SIG-M5 (cell line): Measurements from ENCODE around the gene ZNF414.
"Not testable (repeated sequence)": the region's sequence is repeated elsewhere in the genome, so short reads cannot be mapped to it uniquely, and the experiment has no call there.

Experiments used
- DNase-seq: peaks from one replicate; lab custom pipeline; 2025; lab: John Stamatoyannopoulos, UW

ZNF414 gene

DNA sequence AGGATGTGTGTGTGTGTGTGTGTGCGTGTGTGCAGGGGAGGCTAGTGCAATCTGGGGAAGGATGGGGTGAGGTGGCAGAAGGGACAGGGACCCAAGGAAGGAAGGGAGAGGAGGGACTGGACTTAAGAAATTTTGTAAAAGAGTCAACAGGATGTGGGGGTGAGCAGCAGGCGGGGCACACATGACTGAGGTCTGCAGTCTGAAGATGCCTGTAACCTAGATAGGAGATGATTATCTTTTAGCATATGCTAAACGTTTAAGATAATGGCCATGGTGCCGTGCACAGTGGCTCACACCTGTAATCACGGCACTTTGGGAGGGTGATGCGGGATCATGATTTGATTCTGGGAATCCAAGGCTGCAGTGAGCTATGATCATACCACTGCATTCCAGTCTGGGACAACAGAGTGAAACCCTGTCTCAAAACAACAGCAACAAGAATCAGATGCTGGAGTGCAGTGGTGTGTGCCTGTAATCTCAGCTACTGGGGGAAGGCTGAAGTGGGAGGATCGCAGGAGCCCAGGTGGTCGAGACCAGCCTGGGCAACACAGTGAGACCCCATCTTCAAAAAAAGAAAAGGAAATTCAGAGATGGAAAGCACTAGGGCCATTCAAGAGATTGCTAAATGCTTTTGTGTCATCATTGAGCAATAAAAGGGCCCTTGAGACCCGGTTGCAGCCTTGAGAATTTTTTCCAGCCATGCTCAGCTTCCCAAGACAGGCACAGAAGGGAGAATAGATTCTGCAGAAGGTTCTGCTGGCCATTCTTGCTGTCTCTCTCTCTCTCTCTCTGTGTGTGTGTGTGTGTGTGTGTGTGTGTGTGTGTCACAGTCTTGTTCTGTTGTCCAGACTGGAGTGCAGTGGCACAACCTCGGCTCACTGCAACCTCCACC lies 3.8 kb upstream of the ZNF414 start:
- DNase-seq, result peak; percentile 27

DNA sequence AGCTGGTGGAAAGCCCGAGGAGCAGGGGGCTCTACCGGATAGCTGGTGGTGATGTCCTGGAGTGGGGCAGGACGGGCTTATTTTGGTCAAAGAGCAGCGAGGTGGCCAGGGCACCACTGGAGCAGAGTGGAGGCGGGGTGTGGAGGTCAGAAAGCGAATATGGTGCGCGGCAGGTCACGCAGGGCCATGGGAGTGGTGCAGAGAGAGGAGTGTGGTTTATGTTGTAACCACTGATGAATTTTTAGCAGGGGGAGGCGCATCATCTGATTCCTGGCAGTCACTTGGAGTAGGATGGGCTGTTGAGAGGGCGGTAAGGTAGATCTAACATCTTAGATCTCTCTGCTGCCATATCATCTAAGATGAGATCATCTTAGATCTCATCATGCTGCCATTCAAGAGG lies 1.4 kb upstream of the ZNF414 start:
- no peak for DNase-seq

GRCh38 chr19:8514505-8515009 lies 590 bp upstream of the ZNF414 start:
- DNase-seq, result not testable (repeated sequence)

GRCh38 chr19:8513036-8513686 lies 806 bp downstream of the ZNF414 start:
- DNase-seq, result no peak

GRCh38 chr19:8512115-8512967 lies 1.6 kb downstream of the ZNF414 start:
- no peak for DNase-seq

DNA sequence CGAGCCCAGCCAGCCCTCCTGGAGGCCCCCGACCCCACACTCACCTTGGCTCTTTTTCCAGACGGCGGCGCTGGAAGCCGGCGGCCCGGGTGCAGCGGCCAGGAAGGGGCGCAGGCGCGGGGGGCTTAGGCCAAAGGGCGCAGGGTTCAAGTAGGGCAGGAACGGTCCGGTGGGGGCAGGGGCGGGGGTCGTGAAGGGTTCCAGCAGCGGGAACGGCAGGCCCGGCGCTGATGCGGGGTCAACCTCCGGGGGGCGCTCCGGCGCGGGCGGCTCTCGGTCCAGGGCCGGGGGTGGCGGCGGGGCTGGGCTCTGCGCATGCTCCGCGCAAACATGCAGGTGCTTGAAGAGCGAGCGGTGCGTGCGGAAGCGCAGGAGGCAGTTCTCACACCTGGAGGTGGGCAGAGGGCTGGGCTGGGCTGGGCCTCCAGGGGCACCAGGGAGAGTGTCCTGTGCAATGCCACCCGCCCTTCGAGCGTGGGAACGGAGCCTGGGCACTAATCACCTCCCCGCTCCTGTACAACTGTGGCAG lies 2.3 kb downstream of the ZNF414 start:
- no peak for DNase-seq

- no peak for DNase-seq
Measured at GRCh38 chr19:8510589-8511115, 3.3 kb downstream of the ZNF414 start.

DNA sequence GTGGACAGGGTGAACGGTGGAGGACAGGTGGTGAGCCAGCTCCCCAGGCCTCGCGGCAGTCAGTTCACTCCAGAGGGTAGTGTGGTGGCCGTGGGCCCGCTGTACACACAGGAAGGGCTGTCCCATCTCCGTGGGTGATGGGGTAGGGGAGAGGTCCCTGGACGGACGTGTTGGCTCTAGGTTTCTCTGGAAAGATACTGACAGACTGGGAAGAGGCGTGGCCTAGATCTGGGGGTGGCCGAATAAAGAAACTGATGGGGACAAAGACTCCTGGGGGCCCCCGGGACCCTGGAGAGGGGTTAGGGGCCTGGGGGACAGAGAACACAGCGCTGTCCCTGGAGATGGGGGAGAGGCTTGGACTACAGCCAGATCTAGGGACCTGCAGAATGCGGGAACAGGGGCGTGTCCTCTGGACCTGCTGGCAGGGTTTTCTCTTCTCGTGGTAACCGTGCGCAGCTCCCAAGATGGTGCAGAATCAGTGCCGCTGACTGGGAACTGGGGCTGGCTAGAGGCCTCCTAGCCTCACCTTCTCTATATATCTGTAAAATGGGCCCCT lies 7.5 kb downstream of the ZNF414 start:
- DNase-seq, result no peak

DNA sequence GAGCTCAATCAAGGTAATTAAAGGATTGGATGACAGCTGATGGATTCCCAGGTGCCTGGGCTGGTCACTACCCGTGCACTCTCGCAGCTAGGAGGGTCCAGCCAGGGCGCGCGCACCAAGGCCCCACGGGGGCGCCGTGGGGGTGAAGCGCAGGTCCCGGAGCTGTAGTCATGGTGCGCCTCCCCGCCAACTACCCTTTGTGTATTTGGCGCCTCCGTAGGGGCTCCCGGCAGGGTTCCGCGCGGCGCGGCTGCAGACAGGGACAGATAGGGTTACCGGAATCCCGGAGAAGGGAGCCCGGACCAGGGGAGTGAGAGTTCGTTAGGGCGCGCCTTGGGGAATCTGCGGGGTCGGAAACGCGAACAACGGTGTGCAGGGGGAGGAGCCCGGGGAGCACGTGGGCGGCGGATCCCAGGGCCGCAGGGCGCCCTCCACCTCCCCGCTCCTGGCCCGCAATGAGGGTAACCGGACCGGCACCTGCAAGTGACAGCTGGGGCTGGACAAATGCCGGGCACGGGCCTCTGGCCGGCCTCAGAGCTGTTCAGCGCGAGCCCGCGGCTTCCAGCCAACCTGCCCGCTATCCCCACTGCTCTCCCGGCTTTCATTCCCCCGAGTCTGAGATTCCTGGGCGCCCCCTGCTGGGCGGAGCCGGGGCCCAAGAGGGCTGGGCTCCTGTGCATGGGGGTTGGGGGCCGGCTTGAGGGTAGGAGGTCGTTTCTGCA lies 8.1 kb downstream of the ZNF414 start:
- no peak for DNase-seq

GRCh38 chr19:8504919-8505318 lies 9.0 kb downstream of the ZNF414 start:
- no peak for DNase-seq

- DNase-seq, result no peak
Measured at GRCh38 chr19:8504171-8504570, 9.8 kb downstream of the ZNF414 start.

GRCh38 chr19:8503510-8503909 lies 10.5 kb downstream of the ZNF414 start:
- DNase-seq, result no peak

GRCh38 chr19:8501981-8502380 lies 12.0 kb downstream of the ZNF414 start:
- no peak for DNase-seq

DNA sequence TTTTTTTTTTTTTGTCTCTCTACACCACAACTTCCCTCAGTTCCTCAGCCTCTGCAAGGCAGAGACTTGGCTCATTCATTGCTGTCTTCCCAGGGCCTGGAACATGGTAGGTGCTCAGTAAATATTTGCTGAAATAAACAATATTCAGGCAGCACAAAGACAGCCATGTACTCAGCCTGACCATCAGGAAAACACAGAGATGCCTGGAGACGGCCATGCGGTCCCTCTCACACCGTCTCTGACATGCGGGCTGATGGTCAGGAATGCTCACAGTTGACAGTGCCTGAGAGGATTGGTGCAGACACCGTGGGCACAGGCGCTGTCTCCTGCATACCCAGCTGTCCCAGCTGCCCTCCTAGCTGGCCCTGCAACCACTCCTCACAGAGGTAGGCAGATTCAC lies 12.5 kb downstream of the ZNF414 start:
- DNase-seq, result no peak

GRCh38 chr19:8500158-8500557 lies 13.8 kb downstream of the ZNF414 start:
- DNase-seq, result peak; percentile 97

DNA sequence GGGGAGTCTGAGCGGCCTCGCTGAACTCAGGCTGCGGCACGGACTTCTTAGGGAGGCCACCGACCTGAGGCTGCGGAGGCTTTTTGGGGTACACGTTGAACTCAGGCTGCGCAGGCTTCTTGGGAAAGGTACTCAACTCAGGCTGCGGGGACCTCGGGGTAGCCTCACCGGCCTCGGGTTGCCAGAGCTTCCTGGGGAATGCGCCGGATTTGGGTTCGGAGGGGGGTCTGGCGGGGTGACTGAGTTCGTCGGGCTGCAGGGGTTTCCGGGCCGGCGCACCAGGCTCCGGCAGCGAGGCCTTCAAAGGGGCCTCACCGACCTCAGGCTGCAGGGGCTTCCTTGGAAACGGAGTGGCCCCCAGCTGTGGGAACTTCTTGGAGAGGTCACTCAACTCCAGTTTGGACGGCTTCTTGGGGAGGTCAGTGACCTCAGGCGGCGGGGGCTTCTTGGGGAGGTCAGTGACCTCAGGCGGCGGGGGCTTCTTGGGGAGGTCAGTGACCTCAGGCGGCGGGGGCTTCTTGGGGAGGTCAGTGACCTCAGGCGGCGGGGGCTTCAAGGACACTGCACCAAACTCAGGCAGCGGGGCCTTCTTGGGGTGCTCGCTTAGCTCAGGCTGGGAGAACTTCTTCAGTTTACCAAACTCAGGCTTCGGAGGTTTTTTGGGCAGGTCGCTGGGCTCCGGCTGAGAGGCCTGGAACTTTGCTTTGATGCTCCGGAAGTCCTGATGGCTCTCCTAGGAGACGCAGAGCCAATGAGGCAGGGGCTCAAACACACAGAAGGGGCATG lies 14.7 kb downstream of the ZNF414 start:
- no peak for DNase-seq

DNA sequence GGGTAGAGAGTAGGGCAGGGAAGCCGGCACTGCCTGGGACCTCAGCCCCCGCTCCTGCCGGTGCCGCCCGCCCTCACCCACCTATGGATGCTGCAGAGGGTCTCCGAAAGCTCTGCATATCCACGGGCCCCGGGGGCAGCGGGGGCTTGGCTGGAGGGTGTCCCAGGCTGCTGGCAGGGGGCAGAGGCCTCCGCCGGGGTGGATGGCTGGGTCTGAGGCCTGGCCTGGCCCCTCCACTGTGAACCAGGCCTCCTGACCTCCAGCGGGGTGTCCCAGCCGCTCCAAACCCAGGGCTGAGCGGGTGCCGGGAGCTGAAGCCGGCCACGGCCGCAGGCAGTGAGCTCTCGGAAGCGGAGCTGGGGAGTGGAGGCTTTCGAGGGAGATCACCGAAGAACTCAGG lies 15.7 kb downstream of the ZNF414 start:
- DNase-seq, result no peak

GRCh38 chr19:8494158-8494557 lies 19.8 kb downstream of the ZNF414 start:
- peak; percentile 56 for DNase-seq

DNA sequence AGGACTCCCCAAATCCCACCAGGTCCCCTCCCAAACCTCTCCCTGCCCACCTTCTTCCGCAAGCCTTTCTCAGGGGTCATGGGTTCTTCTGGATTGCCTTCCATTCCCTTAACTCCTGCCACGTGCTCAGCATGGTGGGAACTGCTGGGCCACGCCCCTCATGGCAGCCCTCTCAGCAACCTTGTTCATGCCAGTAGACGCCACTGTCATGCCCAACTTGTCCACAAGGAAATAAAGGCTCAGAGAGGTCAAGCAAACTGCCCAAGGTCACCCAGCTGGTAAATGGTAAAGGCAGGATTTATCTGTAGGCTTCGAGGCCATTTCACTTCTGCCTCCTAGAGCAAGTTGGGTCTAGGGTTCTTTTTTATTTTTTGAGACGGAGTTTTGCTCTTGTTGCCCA lies 22.4 kb downstream of the ZNF414 start:
- no peak for DNase-seq

GRCh38 chr19:8490873-8491272 lies 23.1 kb downstream of the ZNF414 start:
- DNase-seq, result no peak
